Myocyte (in vitro differentiated cells): ENCODE measurements around the gene KLK3. TPM values are rescaled to one million over a fixed set of nuclear protein-coding genes. Genes with fewer than 3 reads are reported as not detected.

ENCODE experiments used
- DNase-seq: peaks from one replicate; pipeline ENCODE4 v3.0.0-alpha.2; 2012; ENCODE audit warnings: low read depth
- total RNA-seq: library from RNA; depleted of rRNA; stranded (reverse); fragments of >200 nt; gene quantifications from 2 replicates; pipeline ENCODE4 v1.2.3, GENCODE V29; 2014

Gene KLK3
- total RNA-seq, 1 donor from 2014 or later, result not detected

- DNase-seq, result peak; percentile 88
These were observed 42.0 kb downstream of the KLK3 start for GRCh38 chr19:50896591-50897190.

GRCh38 chr19:50897191-50897607 is 42.5 kb downstream of the KLK3 start:
- peak; percentile 17 for DNase-seq

DNA sequence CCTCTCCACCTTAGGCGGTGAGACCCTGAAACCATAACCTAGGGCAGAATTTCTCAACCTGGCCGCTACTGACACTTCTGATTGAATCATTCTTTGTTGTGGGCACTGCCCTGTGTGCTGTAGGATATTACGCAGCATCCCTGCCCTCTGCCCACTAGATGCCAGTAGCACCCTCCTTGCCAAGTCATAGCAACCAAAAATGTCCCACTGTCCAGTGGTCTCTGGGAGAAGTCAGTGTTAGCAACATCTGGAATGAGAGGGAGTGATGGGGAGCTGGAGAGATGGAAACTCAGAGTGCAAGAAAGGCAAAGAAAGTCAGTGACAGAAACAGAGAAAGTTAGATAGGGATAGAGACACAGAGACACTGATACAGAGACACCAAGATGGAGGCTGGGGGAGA is 42.9 kb downstream of the KLK3 start:
- no peak for DNase-seq

- DNase-seq, result no peak
These were observed 43.3 kb downstream of the KLK3 start for GRCh38 chr19:50898018-50898417.

- DNase-seq, result no peak
These were observed 44.9 kb downstream of the KLK3 start for GRCh38 chr19:50899569-50899968.

GRCh38 chr19:50902640-50903039 is 47.9 kb downstream of the KLK3 start:
- no peak for DNase-seq

- no peak for DNase-seq
These were observed 51.5 kb downstream of the KLK3 start for GRCh38 chr19:50906217-50906616.

DNA sequence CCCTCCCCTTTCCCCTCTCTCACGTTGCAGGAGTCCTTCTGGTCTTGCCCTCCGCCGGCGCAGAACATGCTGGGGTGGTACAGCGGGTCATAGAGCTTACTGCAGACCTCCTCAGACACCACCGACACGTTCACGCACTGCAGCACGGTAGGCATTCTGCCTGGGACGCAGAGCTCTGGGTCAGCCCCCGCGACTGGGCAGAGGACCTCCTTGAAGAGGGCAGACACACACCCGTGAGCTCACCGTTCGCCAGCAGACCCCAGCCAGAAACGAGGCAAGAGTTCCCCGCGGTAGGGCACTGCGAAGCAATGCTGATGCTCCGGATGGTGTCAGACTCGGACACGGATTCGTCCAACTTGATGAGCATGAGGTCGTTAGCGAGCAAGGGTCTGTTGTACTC is 53.6 kb downstream of the KLK3 start:
- DNase-seq, result no peak

DNA sequence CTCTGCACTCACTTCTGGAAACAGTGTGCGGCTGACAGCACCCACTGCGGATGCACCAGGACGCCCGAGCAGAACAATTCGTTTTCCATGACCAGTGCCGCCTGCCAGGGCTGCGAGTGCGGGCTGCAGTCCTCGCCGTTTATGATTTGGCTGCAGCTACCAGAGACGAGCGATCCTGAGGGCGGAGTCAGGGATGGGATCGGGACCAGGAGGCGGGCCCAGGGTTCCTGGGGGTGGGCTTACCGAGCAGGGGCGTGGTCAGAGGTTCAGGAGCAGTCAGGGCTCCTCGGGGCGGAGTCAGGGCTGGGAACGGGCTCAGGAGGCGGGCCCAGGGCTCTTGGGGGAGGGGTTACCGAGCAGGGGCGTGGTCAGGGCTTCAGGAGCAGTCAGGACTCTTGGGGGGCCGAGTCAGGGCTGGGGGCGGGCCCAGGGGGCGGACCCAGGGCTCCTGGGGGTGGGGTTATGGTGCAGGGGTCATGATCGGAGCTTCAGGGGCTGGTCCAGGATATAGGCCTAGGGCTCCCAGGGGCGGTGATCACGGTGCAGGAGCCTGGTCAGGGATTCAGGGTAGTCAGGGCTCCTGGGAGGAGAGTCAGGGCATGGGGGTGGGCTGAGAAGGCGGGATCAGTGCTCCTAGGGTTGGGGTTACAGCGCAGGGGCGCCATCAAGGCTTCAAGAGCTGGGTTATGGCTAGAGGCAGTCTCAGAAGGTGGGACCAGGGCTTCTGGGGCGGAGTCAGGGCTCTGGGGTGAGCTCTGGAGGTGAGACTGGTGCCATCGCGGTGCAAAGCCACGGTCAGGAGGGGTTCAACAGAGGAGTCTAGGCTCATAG is 54.7 kb downstream of the KLK3 start:
- DNase-seq, result no peak

Other genes starting within 250 kb of the KLK3 start
- gene SYT3, start 215.0 kb upstream of the KLK3 start, total RNA-seq, result not detected in 2 replicates
- gene C19orf81, start 205.5 kb upstream of the KLK3 start, total RNA-seq, result not detected in 2 replicates
- gene SHANK1, start 135.1 kb upstream of the KLK3 start, total RNA-seq, result 32.3 and 38.1 TPM in 2 replicates
- gene CLEC11A, start 131.6 kb upstream of the KLK3 start, total RNA-seq, result 35.5 and 39.1 TPM in 2 replicates
- not detected in 2 replicates for gene GPR32, start 84.5 kb upstream of the KLK3 start, total RNA-seq
- gene ACP4, start 64.5 kb upstream of the KLK3 start, total RNA-seq, result not detected in 2 replicates
- gene KLK1, start 31.1 kb upstream of the KLK3 start, total RNA-seq, result not detected in 2 replicates
- gene KLK15, start 21.3 kb upstream of the KLK3 start, total RNA-seq, result not detected in 2 replicates
- gene KLK2, start 18.5 kb downstream of the KLK3 start, total RNA-seq, result not detected in 2 replicates
- not detected in 2 replicates for gene KLK4, start 56.5 kb downstream of the KLK3 start, total RNA-seq
- not detected in 2 replicates for gene KLK5, start 98.1 kb downstream of the KLK3 start, total RNA-seq
- not detected in 2 replicates for gene KLK6, start 114.7 kb downstream of the KLK3 start, total RNA-seq
- not detected in 2 replicates for gene KLK7, start 129.0 kb downstream of the KLK3 start, total RNA-seq
- not detected in 2 replicates for gene KLK8, start 146.7 kb downstream of the KLK3 start, total RNA-seq
- gene KLK10, start 164.8 kb downstream of the KLK3 start, total RNA-seq, result not detected in 2 replicates
- gene KLK11, start 171.7 kb downstream of the KLK3 start, total RNA-seq, result not detected in 2 replicates
- not detected in 2 replicates for gene KLK12, start 180.1 kb downstream of the KLK3 start, total RNA-seq
- gene KLK13, start 210.2 kb downstream of the KLK3 start, total RNA-seq, result not detected in 2 replicates
- not detected in 2 replicates for gene KLK14, start 228.0 kb downstream of the KLK3 start, total RNA-seq